K562 (cell line): Measurements from ENCODE around the gene SLC7A8. TPM values are rescaled to one million over a fixed set of nuclear protein-coding genes. Genes with fewer than 3 reads are reported as not detected.

Experiments
- ARHGAP35 ChIP-seq: fragments of 450-650 bp; IDR thresholded peaks from 2 replicates; pipeline ENCODE4 v1.6.1; 2018; ENCODE audit not compliant: partially characterized antibody
- CTCF ChIP-seq, 3 experiments: IDR thresholded peaks in 2 of 3; conservative IDR thresholded peaks in 1 of 3; 2 replicates each; pipeline ENCODE4 v1.5.1; 2011 to 2012; ENCODE audit warnings: low read length in 3 of 3, mild to moderate bottlenecking in 3 of 3, control low read depth in 2 of 3, improper control_type of control experiment in 1 of 3, inconsistent platforms in 1 of 3, low read depth in 1 of 3, mixed read lengths in 1 of 3, moderate library complexity in 1 of 3; ENCODE audit not compliant: insufficient read depth in 2 of 3
- IRF2 ChIP-seq: sonication (generic); formaldehyde crosslinking; IDR thresholded peaks from 2 replicates; pipeline ENCODE4 v1.8.1; 2022; ENCODE audit warnings: mild to moderate bottlenecking, missing genetic modification reagents
- TRIM24 ChIP-seq, 2 experiments: fragments of 450-650 bp; IDR thresholded peaks; 2 replicates each; pipeline ENCODE4 v1.6.1; 2016
- ZBTB26 ChIP-seq: fragments of 450-650 bp; formaldehyde crosslinking; IDR thresholded peaks from 2 replicates; pipeline ENCODE4 v1.4.0; 2022; ENCODE audit warnings: missing genetic modification characterization
- polyA plus RNA-seq, 8 experiments: library from polyadenylated mRNA; depleted of rRNA in 4 of 8; stranded (reverse) in 5 of 8; unstranded in 3 of 8; fragments of >200 nt; fragmentation: Nextera tagmentation in 2 of 8; fragmentation: Illumina TruSeq in 1 of 8; extraction: Ambion mirVana in 2 of 8; extraction: Trizol in 1 of 8; gene quantifications; 2 replicates each; pipeline versions ENCODE4 v1.2.1 to v1.2.3, GENCODE V29; 2011 to 2014; ENCODE audit warnings: inconsistent platforms in 1 of 8, missing spikeins in 1 of 8
- total RNA-seq, 7 experiments: library from RNA; depleted of rRNA in 6 of 7; stranded (reverse); fragments of >200 nt in 6 of 7; fragmentation: Illumina TruSeq in 2 of 7; extraction: Trizol in 2 of 7; gene quantifications; 2 replicates each; pipeline versions ENCODE4 v1.2.1 to v1.2.3, GENCODE V29; 2011 to 2021; ENCODE audit warnings: low replicate concordance in 1 of 7

Gene SLC7A8
- total and polyA plus RNA-seq, 9 of the 15 experiments (the other 6 are each of a cell fraction or from before 2014, with no cell fraction given) = 2.0 to 33.0 (median 6.0) TPM

- TF ChIP-seq TRIM24 (IDR thresholded peaks at IDR 0.05) (0 out of 4 replicates have a peak, but pooled peaks have one; percentile 7 to 9), ZBTB26 (CRISPR knock-in tag) (no peak), CTCF (IDR thresholded peaks at IDR 0.05 in 2 of 3, conservative IDR thresholded peaks at IDR 0.05 in 1 of 3; ENCODE audit: insufficient read depth in 2 of 3, low read depth in 1 of 3, low read length in 3 of 3) (no peak), ARHGAP35 (no peak), IRF2 (CRISPR knock-in tag) (0 out of 2 replicates have a peak, but pooled peaks have one; percentile 9)
Measured at GRCh38 chr14:23097786-23098185, 85.7 kb downstream of the SLC7A8 start (continued).
